ENCODE measurements around the gene RCSD1. TPM values are rescaled to one million over a fixed set of nuclear protein-coding genes. Genes with fewer than 3 reads are reported as not detected.

The RCSD1 gene
- total and polyA plus RNA-seq, 2 donors from 2014 or later: 3.9 to 18.3 TPM

GRCh38 chr1:167695147-167695546 lies 65.1 kb downstream of the RCSD1 start:
- no peak overlapping the region for H3K27ac ChIP-seq (ENCODE audit: low read depth in 2 of 2, low read length in 2 of 2)
- no peak overlapping the region for H3K9ac ChIP-seq (ENCODE audit: low read length in 3 of 3)
- intact Hi-C loops (cut with DNase I): no loop called here
- H3K36me3 ChIP-seq (ENCODE audit: control insufficient read depth in 2 of 3, insufficient read depth in 3 of 3, low read length in 3 of 3): peaks cover 0 to 2% (median 0%) of the 10 kb centered on the region in 3 donors
- DNase-seq: no peak
- no peak for TF ChIP-seq CTCF (IDR thresholded peaks at IDR 0.05; ENCODE audit: borderline replicate concordance, extremely low read depth, insufficient read depth)
- no peak overlapping the region for H3K4me3 ChIP-seq (ENCODE audit: low read length in 3 of 3)
- H3K9me3 ChIP-seq (ENCODE audit: control insufficient read depth in 2 of 3, insufficient read depth in 1 of 3, low read length in 3 of 3): no peaks in the 10 kb centered on the region
- FAIRE-seq: no peak
- no peaks in the 10 kb centered on the region for H3K27me3 ChIP-seq (ENCODE audit: control insufficient read depth, insufficient read depth, low read length)
- H3K4me1 ChIP-seq (ENCODE audit: control insufficient read depth in 2 of 3, insufficient read depth in 2 of 3, low read depth in 1 of 3, low read length in 3 of 3): peaks cover 0 to 3% (median 0%) of the 10 kb centered on the region in 3 donors

- intact Hi-C loops (cut with DNase I): no loop called here
- Histone ChIP-seq H3K27me3 (ENCODE audit: control insufficient read depth, insufficient read depth, low read length) (no peaks in the 10 kb centered on the region), H3K36me3 (ENCODE audit: control insufficient read depth in 2 of 3, insufficient read depth in 3 of 3, low read length in 3 of 3) (peaks cover 0 to 2% (median 0%) of the 10 kb centered on the region in 3 donors), H3K4me1 (ENCODE audit: control insufficient read depth in 2 of 3, insufficient read depth in 2 of 3, low read depth in 1 of 3, low read length in 3 of 3) (peaks cover 0 to 3% (median 0%) of the 10 kb centered on the region in 3 donors), H3K4me3 (ENCODE audit: low read length in 3 of 3) (no peak overlapping the region), H3K9ac (ENCODE audit: low read length in 3 of 3) (no peak overlapping the region), H3K27ac (ENCODE audit: low read depth in 2 of 2, low read length in 2 of 2) (no peak overlapping the region), H3K9me3 (ENCODE audit: control insufficient read depth in 2 of 3, insufficient read depth in 1 of 3, low read length in 3 of 3) (no peaks in the 10 kb centered on the region)
- DNase-seq (no peak), FAIRE-seq (no peak)
- TF ChIP-seq CTCF (IDR thresholded peaks at IDR 0.05; ENCODE audit: borderline replicate concordance, extremely low read depth, insufficient read depth): no peak
Measured at GRCh38 chr1:167695756-167696561, 65.9 kb downstream of the RCSD1 start.

- peak in 1 of 5 donors; percentile 42 for DNase-seq
- H3K9me3 ChIP-seq (ENCODE audit: control insufficient read depth in 2 of 3, insufficient read depth in 1 of 3, low read length in 3 of 3): no peaks in the 10 kb centered on the region
- no peak overlapping the region for H3K4me3 ChIP-seq (ENCODE audit: low read length in 3 of 3)
- no peak overlapping the region for H3K9ac ChIP-seq (ENCODE audit: low read length in 3 of 3)
- H3K36me3 ChIP-seq (ENCODE audit: control insufficient read depth in 2 of 3, insufficient read depth in 3 of 3, low read length in 3 of 3): peaks cover 0 to under 1% (median 0%) of the 10 kb centered on the region in 3 donors
- no peak for TF ChIP-seq CTCF (IDR thresholded peaks at IDR 0.05; ENCODE audit: borderline replicate concordance, extremely low read depth, insufficient read depth)
- no peaks in the 10 kb centered on the region for H3K27me3 ChIP-seq (ENCODE audit: control insufficient read depth, insufficient read depth, low read length)
- FAIRE-seq: no peak
- H3K4me1 ChIP-seq (ENCODE audit: control insufficient read depth in 2 of 3, insufficient read depth in 2 of 3, low read depth in 1 of 3, low read length in 3 of 3): peaks cover 0 to 3% (median 0%) of the 10 kb centered on the region in 3 donors
- intact Hi-C loops (cut with DNase I): no loop called here
- H3K27ac ChIP-seq (ENCODE audit: low read depth in 2 of 2, low read length in 2 of 2): no peak overlapping the region
Measured at GRCh38 chr1:167697667-167698141, 67.7 kb downstream of the RCSD1 start.

All from kidney (tissue), 14 donors.